Smooth muscle cell (in vitro differentiated cells): ENCODE data around the gene LMO7. TPM values are rescaled to one million over a fixed set of nuclear protein-coding genes. Genes with fewer than 3 reads are reported as not detected.

Source experiments
- DNase-seq: peaks from one replicate; lab custom pipeline; 2025; ENCODE audit not compliant: unreplicated experiment; lab: John Stamatoyannopoulos, UW
- H2AFZ ChIP-seq: fragments of 200-600 bp; sonication (generic); 2 replicates; pipeline ENCODE4 v1.6.0; 2016; ENCODE audit warnings: antibody characterized with exemption, low read depth, mild to moderate bottlenecking
- H3F3A ChIP-seq: fragments of 200-600 bp; sonication (generic); 2 replicates; pipeline ENCODE4 v1.6.0; 2017; ENCODE audit warnings: antibody characterized with exemption, low read depth
- H3K27ac ChIP-seq: fragments of 200-600 bp; sonication (generic); 2 replicates; pipeline ENCODE4 v1.5.1; 2016; ENCODE audit warnings: low read depth, mild to moderate bottlenecking
- H3K27me3 ChIP-seq: fragments of 200-600 bp; sonication (generic); 2 replicates; pipeline ENCODE4 v1.6.1; 2016; ENCODE audit warnings: low read depth, mild to moderate bottlenecking
- H3K36me3 ChIP-seq: fragments of 200-600 bp; sonication (generic); 2 replicates; pipeline ENCODE4 v1.5.1; 2016; ENCODE audit warnings: low read depth
- H3K4me1 ChIP-seq: fragments of 200-600 bp; sonication (generic); 2 replicates; pipeline ENCODE4 v1.5.1; 2016; ENCODE audit warnings: low read depth
- H3K4me2 ChIP-seq: fragments of 200-600 bp; sonication (generic); 2 replicates; pipeline ENCODE4 v1.6.0; 2016; ENCODE audit warnings: mild to moderate bottlenecking
- H3K4me3 ChIP-seq: fragments of 200-600 bp; sonication (generic); 2 replicates; pipeline ENCODE4 v1.5.1; 2016; ENCODE audit warnings: mild to moderate bottlenecking
- H3K79me2 ChIP-seq: fragments of 200-600 bp; sonication (generic); 2 replicates; pipeline ENCODE4 v1.6.0; 2016; ENCODE audit warnings: low read depth, mild to moderate bottlenecking
- H3K9ac ChIP-seq: fragments of 200-600 bp; sonication (generic); 2 replicates; pipeline ENCODE4 v1.6.0; 2016; ENCODE audit warnings: low read depth
- H3K9me3 ChIP-seq: fragments of 200-600 bp; sonication (generic); replicated peaks from 2 replicates; pipeline ENCODE4 v1.5.1; 2016; ENCODE audit warnings: low read depth
- H4K20me1 ChIP-seq: fragments of 200-600 bp; sonication (generic); 2 replicates; pipeline ENCODE4 v1.6.0; 2016; ENCODE audit warnings: low read depth
- CTCF ChIP-seq: fragments of 200-600 bp; sonication (generic); IDR thresholded peaks from 2 replicates; pipeline ENCODE4 v1.5.1; 2017; ENCODE audit warnings: borderline replicate concordance, mild to moderate bottlenecking, antibody characterized with exemption; ENCODE audit not compliant: insufficient read depth, poor library complexity, severe bottlenecking
- WGBS: methylation state at CpG from one replicate; pipeline ENCODE4 v1.1.7; 2016; ENCODE audit warnings: low lambda C conversion rate; 5-methylcytosine and 5-hydroxymethylcytosine counted together
- polyA plus RNA-seq: library from polyadenylated mRNA; unstranded; fragments of >200 nt; fragmentation: Nextera tagmentation; extraction: Ambion mirVana; gene quantifications from 2 replicates; pipeline ENCODE4 v1.2.1, GENCODE V29; 2016
- total RNA-seq: library from RNA; depleted of rRNA; stranded (reverse); fragments of >200 nt; gene quantifications from 2 replicates; pipeline ENCODE4 v1.2.3, GENCODE V29; 2014

The LMO7 gene
- total and polyA plus RNA-seq, 2 experiments from 2014 or later: 157 to 213 TPM

- Histone ChIP-seq H3K4me2 (no peak overlapping the region), H3K9me3 (no peaks in the 10 kb centered on the region), H3K4me3 (no peak overlapping the region), H3F3A (no peaks in the 10 kb centered on the region), H3K27ac (no peak overlapping the region), H3K27me3 (no peaks in the 10 kb centered on the region), H4K20me1 (no peaks in the 10 kb centered on the region), H3K79me2 (no peaks in the 10 kb centered on the region), H3K9ac (no peak overlapping the region), H2AFZ (no peak overlapping the region), H3K36me3 (no peaks in the 10 kb centered on the region), H3K4me1 (no peaks in the 10 kb centered on the region)
- 92% methylated on average over 6 of the region's 6 CpGs for WGBS
- TF ChIP-seq CTCF: no peak
- no peak for DNase-seq
Observed at GRCh38 chr13:75871059-75871458, 234.9 kb downstream of the LMO7 start.

GRCh38 chr13:75872980-75873379 lies 236.8 kb downstream of the LMO7 start:
- Histone ChIP-seq H3F3A (no peaks in the 10 kb centered on the region), H3K27me3 (no peaks in the 10 kb centered on the region), H3K4me2 (no peak overlapping the region), H2AFZ (no peak overlapping the region), H3K9ac (no peak overlapping the region), H3K27ac (peak overlapping the region; percentile 10), H3K79me2 (no peaks in the 10 kb centered on the region), H3K4me1 (peaks cover 10% of the 10 kb centered on the region), H3K4me3 (no peak overlapping the region), H3K36me3 (no peaks in the 10 kb centered on the region), H4K20me1 (no peaks in the 10 kb centered on the region), H3K9me3 (no peaks in the 10 kb centered on the region)
- no peak for DNase-seq
- 70% methylated on average over 3 of the region's 3 CpGs for WGBS
- TF ChIP-seq CTCF: no peak

DNA sequence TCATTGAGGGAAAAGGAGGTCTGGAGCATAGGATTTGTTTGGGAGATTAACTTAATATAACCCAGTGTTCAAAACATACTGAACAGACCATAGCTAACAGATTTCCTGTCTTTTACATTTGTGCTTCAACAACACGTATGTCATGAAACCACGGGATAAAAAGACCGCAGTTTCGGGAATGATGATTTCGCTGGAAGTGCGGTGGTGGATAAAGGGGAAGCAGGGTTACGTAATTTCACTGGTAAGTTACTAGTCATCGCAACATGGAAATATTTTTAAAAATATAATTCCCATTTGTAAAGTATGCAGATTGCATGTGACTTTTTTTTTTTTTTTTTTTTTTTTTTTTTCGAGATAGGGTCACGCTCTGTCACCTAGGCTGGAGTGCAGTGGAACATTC lies 237.4 kb downstream of the LMO7 start:
- H3K79me2 ChIP-seq: no peaks in the 10 kb centered on the region
- H2AFZ ChIP-seq: no peak overlapping the region
- H3K4me3 ChIP-seq: no peak overlapping the region
- no peak overlapping the region for H3K4me2 ChIP-seq
- H4K20me1 ChIP-seq: no peaks in the 10 kb centered on the region
- no peaks in the 10 kb centered on the region for H3K9me3 ChIP-seq
- DNase-seq: no peak
- H3K27me3 ChIP-seq: no peaks in the 10 kb centered on the region
- no peaks in the 10 kb centered on the region for H3K36me3 ChIP-seq
- no peaks in the 10 kb centered on the region for H3F3A ChIP-seq
- H3K27ac ChIP-seq: peak overlapping the region; percentile 10
- no peak overlapping the region for H3K9ac ChIP-seq
- WGBS: 68% methylated on average over 10 of the region's 10 CpGs
- TF ChIP-seq CTCF: no peak
- H3K4me1 ChIP-seq: peaks cover 10% of the 10 kb centered on the region

GRCh38 chr13:75875450-75875849 lies 239.3 kb downstream of the LMO7 start:
- TF ChIP-seq CTCF: no peak
- Histone ChIP-seq H3F3A (no peaks in the 10 kb centered on the region), H3K27ac (no peak overlapping the region), H4K20me1 (no peaks in the 10 kb centered on the region), H3K4me3 (no peak overlapping the region), H2AFZ (no peak overlapping the region), H3K9ac (no peak overlapping the region), H3K79me2 (no peaks in the 10 kb centered on the region), H3K9me3 (no peaks in the 10 kb centered on the region), H3K4me1 (peaks cover 10% of the 10 kb centered on the region), H3K27me3 (no peaks in the 10 kb centered on the region), H3K36me3 (no peaks in the 10 kb centered on the region), H3K4me2 (no peak overlapping the region)
- DNase-seq: no peak
- 84% methylated on average over 1 of the region's 1 CpG for WGBS
